Activated CD8-positive, alpha-beta memory T cell treated with anti-CD3 and anti-CD28 coated beads, Interleukin-2, amount 10 ng/mL, durations not matched to agents 7 days and 5 days (primary cell): ENCODE results near the gene FOXL1. TPM values are rescaled to one million over a fixed set of nuclear protein-coding genes. Genes with fewer than 3 reads are reported as not detected.
"Not testable (repeated sequence)": the region's sequence is repeated elsewhere in the genome, so short reads cannot be mapped to it uniquely, and the experiment has no call there.

Experiments used
- ATAC-seq: fragments of 150-1000 bp; cut with Tn5 transposase; one replicate; pipeline ENCODE4 v1.10.0; 2021; ENCODE audit warnings: moderate library complexity
- CTCF ChIA-PET: fragments of 350-600 bp; sonication (Branson Sonifier 250); formaldehyde crosslinking; loops from one replicate; lab custom pipeline; 2021; ENCODE audit warnings: antibody characterized with exemption; lab: Charles Lee
- DNase-seq: peaks from one replicate; pipeline ENCODE4 v3.0.0-alpha.2; 2020
- H3K27ac Mint-ChIP-seq: one replicate; pipeline ENCODE4 v1.8.0; 2021; ENCODE audit warnings: mild to moderate bottlenecking, mixed read lengths
- H3K27me3 Mint-ChIP-seq: one replicate; pipeline ENCODE4 v1.8.0; 2021; ENCODE audit warnings: mixed read lengths
- H3K36me3 Mint-ChIP-seq: one replicate; pipeline ENCODE4 v1.8.0; 2021; ENCODE audit warnings: mild to moderate bottlenecking, mixed read lengths
- H3K4me1 Mint-ChIP-seq: one replicate; pipeline ENCODE4 v1.8.0; 2021; ENCODE audit warnings: mixed read lengths
- H3K4me3 Mint-ChIP-seq: one replicate; pipeline ENCODE4 v1.8.0; 2021; ENCODE audit warnings: mild to moderate bottlenecking, moderate library complexity, mixed read lengths
- H3K9me3 Mint-ChIP-seq: one replicate; pipeline ENCODE4 v1.8.0; 2022; ENCODE audit warnings: low read depth, mixed read lengths
- total RNA-seq, 2 experiments: library from RNA; stranded (reverse); gene quantifications; one replicate each; pipeline ENCODE4 v1.2.3, GENCODE V29; 2021

FOXL1 gene
- total RNA-seq, 2 experiments from 2014 or later: not detected

DNA sequence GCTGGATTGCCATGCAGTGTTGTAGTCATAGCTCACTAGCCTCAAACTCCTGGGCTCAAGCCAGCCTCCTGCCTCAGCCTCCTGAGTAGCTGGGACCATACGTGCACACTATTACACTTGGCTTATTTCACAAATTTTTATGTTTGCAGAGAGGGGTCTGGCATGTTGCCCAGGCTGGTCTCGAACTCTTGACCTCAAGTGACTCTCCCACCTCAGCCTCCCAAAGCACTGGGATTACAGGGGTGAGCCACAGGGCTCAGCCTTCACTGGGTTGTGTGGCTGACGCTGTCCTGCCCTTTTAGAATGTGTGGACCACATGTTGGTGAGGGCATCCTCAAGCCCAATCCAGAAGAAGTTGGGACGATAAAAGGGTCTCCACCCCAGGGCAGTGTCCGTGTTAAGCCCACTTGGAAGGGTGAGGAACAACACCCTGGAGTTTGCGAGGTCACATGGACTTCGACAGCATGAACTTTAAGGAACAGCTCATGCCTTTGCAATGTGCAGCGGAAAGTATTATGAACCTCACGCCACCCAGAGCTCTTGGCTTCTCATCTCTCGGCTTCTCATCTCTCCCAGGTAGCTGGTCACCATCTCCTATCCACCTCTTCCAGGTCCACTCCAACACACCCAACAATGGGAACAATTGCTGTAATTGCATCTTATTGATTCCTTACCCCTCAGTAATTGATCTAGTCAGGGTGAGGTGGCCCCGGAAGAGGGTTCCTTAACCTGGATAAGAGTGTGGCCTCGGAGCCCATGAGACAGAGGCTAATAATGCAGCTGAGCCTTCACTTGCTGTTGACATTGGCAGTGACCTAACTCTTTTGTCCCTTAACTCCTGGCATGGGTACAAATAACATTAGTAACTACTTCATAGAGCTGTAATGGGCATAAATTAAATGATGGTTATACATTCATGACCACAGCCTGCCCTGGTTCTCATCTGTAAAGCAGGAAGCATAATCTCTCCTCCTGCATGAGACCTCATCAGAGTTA is 6.7 kb downstream of the FOXL1 start:
- DNase-seq: no peak
- Mint-ChIP-seq H3K4me1 (no peaks in the 10 kb centered on the region), H3K9me3 (no peaks in the 10 kb centered on the region), H3K4me3 (no peak overlapping the region), H3K27me3 (peaks cover 25% of the 10 kb centered on the region), H3K27ac (no peak overlapping the region), H3K36me3 (no peaks in the 10 kb centered on the region)
- CTCF ChIA-PET: interaction anchor here (1.0 to 1.3 kb wide), 3 partner anchors 20 to 289 kb away, joined by 3 read pairs; no protein-coding TSS in a partner anchor
- ATAC-seq: no peak

DNA sequence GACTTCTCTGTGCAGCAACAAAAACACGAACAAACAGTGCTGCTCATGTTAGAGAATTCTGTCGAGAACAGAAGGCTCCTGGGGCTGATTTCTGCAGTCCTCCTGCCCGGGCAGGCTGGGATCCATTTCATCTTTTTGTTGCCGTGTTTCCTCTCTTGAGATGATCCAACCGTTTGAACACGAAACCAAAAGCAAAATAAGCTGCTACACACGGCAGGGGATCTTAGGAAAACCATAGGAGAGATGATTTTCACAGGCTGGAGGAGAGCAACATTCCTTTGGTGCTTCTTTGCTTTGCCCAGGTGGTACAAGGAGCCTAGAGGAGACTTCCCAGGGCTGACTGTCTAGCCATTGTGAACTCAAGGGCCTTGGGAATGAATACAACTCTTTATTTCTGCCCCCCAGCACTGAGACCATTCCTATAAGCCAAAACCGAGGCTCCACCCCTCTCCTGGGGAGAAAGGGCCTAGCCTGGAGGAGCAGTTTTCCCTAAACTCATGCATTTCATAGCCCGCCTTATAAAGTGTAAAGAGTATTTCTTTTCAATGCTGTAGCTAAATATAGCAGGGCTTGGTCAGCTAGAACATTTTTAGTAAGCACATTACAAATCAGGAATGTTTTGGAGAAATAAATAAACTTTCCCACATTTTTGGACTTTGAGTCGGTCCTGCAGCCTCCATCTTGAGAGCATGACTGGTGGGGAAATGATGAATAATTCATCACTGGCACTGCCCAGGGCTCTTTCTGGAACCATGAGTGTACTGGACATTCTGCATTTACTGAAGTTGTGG is 7.7 kb downstream of the FOXL1 start:
- H3K36me3 Mint-ChIP-seq: no peaks in the 10 kb centered on the region
- H3K4me3 Mint-ChIP-seq: no peak overlapping the region
- ATAC-seq (no peak), DNase-seq (no peak)
- H3K4me1 Mint-ChIP-seq: no peaks in the 10 kb centered on the region
- H3K9me3 Mint-ChIP-seq: no peaks in the 10 kb centered on the region
- H3K27ac Mint-ChIP-seq: no peak overlapping the region
- CTCF ChIA-PET: interaction anchor here (1.3 kb wide), 1 partner anchor 288 kb away, joined by 3 read pairs; no protein-coding TSS in a partner anchor
- H3K27me3 Mint-ChIP-seq: peaks cover 16% of the 10 kb centered on the region

DNA sequence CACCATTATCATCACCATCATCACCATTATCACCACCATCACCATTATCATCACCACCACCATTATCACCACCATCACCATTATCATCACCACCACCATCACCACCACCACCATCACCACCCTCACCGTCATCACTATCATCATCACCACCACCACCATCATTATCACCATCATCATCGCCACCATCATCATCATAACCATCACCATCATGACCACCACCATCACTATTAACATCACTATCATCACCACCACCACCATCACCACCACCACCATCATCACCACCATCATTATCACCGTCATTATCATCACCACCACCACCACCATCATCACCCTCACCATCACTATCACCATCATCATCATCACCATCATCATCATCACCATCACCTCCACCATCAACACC is 9.1 kb downstream of the FOXL1 start:
- ATAC-seq (no peak), DNase-seq (no peak)
- H3K4me3 Mint-ChIP-seq: no peak overlapping the region
- H3K36me3 Mint-ChIP-seq: no peaks in the 10 kb centered on the region
- CTCF ChIA-PET: no interaction called here
- peaks cover 11% of the 10 kb centered on the region for H3K27me3 Mint-ChIP-seq
- H3K27ac Mint-ChIP-seq: no peak overlapping the region
- H3K9me3 Mint-ChIP-seq: no peaks in the 10 kb centered on the region
- H3K4me1 Mint-ChIP-seq: no peaks in the 10 kb centered on the region

DNA sequence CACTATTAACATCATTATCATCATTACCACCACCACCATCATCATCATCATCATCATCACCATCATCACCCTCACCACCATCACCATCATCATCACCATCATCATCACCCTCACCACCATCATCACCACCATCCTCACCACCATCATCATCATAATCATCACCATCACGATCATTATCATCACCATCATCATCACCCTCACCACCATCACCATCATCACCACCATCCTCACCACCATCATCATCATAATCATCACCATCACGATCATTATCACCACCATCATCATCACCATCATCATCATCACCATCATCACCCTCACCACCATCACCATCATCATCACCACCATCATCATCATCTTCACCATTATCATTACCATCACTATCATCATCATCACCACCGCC is 9.6 kb downstream of the FOXL1 start:
- CTCF ChIA-PET, H3K9me3 Mint-ChIP-seq, DNase-seq: not testable (repeated sequence)

DNA sequence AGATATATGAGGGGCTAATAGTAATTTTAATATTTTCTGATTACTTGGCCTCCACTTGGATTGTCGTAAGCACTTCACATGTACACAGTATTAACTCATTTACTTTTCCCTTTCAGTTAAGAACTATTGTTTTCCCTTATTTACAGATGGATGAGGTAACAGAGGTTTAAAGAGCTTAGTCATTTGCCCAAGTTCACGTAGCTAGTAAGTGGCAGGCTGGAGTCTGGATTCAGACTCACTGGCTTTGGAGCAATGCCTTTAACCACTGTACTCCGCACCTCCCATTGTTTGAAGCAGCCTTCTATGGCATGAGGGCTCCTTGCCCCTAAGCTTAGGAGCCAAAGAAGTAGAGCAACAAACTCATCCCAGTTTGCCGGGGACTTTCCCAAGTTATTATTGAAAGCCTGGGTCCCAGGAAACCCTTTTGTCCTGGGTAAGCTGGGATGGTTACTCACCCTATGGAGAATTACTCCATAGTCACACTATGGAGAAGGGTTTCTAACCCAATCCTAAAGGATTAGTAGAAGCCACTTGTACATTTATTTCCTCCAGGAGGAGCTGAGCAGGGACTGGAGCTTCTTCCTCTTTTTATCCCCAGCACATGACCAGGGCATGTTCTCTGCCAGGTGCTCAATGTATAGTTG is 12.3 kb downstream of the FOXL1 start:
- Mint-ChIP-seq H3K9me3 (no peaks in the 10 kb centered on the region), H3K4me3 (no peak overlapping the region), H3K36me3 (no peaks in the 10 kb centered on the region), H3K27ac (no peak overlapping the region), H3K4me1 (no peaks in the 10 kb centered on the region), H3K27me3 (peaks cover 16% of the 10 kb centered on the region)
- CTCF ChIA-PET: no interaction called here
- no peak for ATAC-seq
- DNase-seq: no peak

More for the DNA sequence above, 9.6 kb downstream of the FOXL1 start:
- not testable (repeated sequence) for H3K4me3 Mint-ChIP-seq, H3K36me3 Mint-ChIP-seq, ATAC-seq, H3K27ac Mint-ChIP-seq, H3K4me1 Mint-ChIP-seq
- H3K27me3 Mint-ChIP-seq: peaks cover 10% of the 10 kb centered on the region

DNA sequence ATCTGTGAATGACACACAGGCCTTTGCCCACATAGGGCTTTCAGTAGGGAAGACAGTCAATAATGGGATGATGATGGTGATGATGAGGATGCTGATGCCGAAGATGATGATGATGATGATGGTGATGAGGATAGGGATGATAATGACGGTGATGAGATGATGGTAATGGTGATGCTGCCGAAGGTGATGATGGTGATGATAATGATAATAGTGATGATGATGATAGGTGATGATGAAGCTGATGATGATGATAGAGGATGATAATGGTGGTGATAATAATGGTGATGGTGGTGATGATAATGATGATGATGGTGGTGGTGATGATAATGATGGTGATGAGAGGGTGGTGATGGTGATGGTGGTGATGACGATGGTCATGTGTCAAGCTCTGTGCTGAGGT is 12.9 kb downstream of the FOXL1 start:
- ATAC-seq: no peak

DNA sequence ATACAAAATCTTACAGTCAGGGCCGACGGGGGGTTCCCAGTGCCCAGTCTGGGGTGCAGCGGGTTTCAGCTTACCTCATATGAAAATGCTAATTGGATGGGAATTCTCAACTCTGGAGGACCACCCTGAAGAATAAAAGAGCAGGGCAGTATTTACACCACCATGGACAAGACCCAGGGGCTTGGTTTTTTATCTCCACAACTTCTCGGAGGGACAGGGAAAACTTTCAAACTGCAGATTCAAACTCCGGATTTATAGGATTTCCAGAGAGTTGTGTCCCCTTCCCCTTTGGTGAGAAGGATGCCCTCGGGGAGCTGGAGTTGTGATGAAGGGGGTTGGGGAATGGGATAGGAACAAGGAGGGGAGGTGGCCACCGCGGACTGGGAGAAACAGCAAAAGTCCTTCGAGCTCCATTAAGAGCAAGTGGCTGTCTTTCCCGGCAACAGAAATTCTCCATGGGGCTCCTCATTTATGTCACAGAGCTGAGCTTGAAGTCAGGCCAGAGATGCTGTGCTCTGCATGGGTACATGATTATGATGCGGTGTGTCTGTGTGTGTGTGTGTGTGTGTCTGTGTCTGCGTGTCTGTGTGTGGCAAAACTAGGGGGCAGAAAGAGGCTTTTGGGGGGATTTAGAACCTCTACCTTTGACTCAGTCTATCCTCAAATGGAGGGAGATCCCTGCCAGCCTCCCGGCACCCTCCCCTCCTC is 15.7 kb downstream of the FOXL1 start:
- ATAC-seq: no peak
- no peaks in the 10 kb centered on the region for H3K36me3 Mint-ChIP-seq
- H3K9me3 Mint-ChIP-seq: no peaks in the 10 kb centered on the region
- no peak overlapping the region for H3K4me3 Mint-ChIP-seq
- DNase-seq: no peak
- peaks cover 26% of the 10 kb centered on the region for H3K27me3 Mint-ChIP-seq
- no peaks in the 10 kb centered on the region for H3K4me1 Mint-ChIP-seq
- no peak overlapping the region for H3K27ac Mint-ChIP-seq
- CTCF ChIA-PET: interaction anchor here (1.6 kb wide), 1 partner anchor 9 kb away, joined by 3 read pairs; no protein-coding TSS in a partner anchor

More for the DNA sequence above, 12.9 kb downstream of the FOXL1 start:
- no peak overlapping the region for H3K27ac Mint-ChIP-seq
- no peaks in the 10 kb centered on the region for H3K9me3 Mint-ChIP-seq
- CTCF ChIA-PET: no interaction called here
- peaks cover 16% of the 10 kb centered on the region for H3K27me3 Mint-ChIP-seq
- no peaks in the 10 kb centered on the region for H3K36me3 Mint-ChIP-seq
- no peak for DNase-seq
- no peak overlapping the region for H3K4me3 Mint-ChIP-seq
- H3K4me1 Mint-ChIP-seq: no peaks in the 10 kb centered on the region

DNA sequence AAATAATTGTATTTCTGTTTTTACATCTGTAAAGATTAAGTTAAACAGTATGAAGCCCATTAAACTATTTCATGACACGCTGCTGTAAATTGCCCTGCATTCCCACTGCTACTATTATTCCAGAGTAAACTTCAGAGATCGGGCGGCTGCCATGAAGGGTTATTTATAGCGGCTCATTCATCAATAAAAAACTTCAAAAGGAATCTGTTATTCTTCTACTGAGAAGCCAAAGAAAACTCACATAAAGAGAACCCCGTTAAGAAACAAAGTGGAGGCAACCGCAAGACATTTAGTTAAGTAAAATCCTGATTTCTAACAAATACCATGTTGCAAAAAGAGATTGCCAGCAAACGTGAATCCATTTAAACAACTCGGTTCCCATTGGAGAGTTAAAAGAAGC is 16.4 kb downstream of the FOXL1 start:
- Mint-ChIP-seq H3K4me1 (no peaks in the 10 kb centered on the region), H3K4me3 (no peak overlapping the region), H3K9me3 (no peaks in the 10 kb centered on the region), H3K27me3 (peaks cover 29% of the 10 kb centered on the region), H3K27ac (no peak overlapping the region), H3K36me3 (no peaks in the 10 kb centered on the region)
- DNase-seq: no peak
- CTCF ChIA-PET: no interaction called here
- ATAC-seq: no peak

DNA sequence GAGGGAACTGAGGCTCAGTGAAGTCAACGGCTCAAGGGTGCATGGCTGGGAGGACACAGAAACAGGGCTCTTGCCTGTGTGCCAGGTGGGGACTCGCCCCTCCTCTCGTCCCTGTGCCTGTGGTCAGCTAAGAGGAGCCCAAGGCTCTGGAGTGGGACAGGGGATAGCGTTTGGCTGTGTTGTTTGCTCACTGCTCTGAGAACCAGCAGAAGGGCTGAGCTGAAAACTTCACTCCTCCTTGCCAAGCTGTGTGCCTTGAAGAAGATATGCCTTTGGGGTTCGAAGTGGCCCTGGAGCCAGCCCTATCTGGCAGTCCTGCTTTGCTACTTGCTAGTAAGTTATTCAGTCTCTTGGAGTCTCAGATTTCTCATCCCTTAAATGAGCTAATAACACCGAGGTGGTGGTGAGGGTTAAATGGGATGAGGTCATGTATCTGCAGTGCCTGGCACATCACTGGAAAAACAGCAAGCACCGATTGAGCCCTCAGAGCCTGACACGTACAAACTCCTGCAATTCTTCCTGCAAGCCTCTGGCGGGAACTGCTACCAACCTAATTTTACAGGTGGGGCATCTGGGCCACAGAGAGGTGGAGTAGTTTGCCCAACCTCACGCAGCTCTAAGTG is 17.7 kb downstream of the FOXL1 start:
- Mint-ChIP-seq H3K36me3 (no peaks in the 10 kb centered on the region), H3K27me3 (peaks cover 38% of the 10 kb centered on the region), H3K4me3 (no peak overlapping the region), H3K4me1 (no peaks in the 10 kb centered on the region), H3K9me3 (no peaks in the 10 kb centered on the region), H3K27ac (no peak overlapping the region)
- DNase-seq (no peak), ATAC-seq (no peak)
- CTCF ChIA-PET: no interaction called here

DNA sequence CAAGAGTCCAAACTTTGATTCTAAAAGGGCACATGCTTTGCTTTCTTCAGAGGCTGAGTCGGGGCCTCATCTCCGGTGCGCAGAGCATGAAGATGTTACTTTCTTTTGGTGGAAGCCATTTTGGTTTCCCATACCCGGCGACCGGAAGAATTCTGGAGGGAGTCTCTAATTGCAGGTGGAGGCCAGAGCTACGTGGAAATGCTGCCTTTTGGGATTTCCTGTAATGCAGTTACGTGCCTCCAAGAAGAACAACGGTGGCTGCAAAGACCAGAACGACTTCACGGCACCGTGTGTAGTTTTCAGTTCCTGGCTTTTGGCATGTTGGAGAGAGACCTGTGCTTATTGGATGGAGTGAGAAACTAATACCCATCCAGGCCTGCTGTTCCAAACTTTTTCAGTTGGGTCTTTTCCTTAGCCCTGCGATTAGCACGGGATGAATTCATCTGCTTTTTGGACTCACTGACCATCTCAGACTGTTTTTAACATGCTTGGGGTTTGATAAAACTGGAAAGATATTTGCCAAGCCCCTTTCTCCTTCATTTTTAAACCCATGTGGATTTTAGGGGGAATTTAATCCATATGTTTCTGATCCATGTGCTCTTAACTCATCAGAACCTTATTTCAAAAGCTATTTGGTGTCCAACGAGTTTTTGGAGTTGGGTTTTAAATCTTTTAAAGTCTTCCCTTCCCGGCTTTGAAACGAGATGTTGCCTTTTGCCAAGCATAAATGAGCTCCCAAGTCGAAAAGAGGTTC is 19.0 kb downstream of the FOXL1 start:
- CTCF ChIA-PET: interaction anchor here (0.7 kb wide), 1 partner anchor 21 kb away, joined by 3 read pairs; no protein-coding TSS in a partner anchor
- peaks cover 39% of the 10 kb centered on the region for H3K27me3 Mint-ChIP-seq
- H3K4me1 Mint-ChIP-seq: no peaks in the 10 kb centered on the region
- DNase-seq (no peak), ATAC-seq (no peak)
- H3K9me3 Mint-ChIP-seq: no peaks in the 10 kb centered on the region
- no peak overlapping the region for H3K4me3 Mint-ChIP-seq
- H3K36me3 Mint-ChIP-seq: no peaks in the 10 kb centered on the region
- no peak overlapping the region for H3K27ac Mint-ChIP-seq

DNA sequence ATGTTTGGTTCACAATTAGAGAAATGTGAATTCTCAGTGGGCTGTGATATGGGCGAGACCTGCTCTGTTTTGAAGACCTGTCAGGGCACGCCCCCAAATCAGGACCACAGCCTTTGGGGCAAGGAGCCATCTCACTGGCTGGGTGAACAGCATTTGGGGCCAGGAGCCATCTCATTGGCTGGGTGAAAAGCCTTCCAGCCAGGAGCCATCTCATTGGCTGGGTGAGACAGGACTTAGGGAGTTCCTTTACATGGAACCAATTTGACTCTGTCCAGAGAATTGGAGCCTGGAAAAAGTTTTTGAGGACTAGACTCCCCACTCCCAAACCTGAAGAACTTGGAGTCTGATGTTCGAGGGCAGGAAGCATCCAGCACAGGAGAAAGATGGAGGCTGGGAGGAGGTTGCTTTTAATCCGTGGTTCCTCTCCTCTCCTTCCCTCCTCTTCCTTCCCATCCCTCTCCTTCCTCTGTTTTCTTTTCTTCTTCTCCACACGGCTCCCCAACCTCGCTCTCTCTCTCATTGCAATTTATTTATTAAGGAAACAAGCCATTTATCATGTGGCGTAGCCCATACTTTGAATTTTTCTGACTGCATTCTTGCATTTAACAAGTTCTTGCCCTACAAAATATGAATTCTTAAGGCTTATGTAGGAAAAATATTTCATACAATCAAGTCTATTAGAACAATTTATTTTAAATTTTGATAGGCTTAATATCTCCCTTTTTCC is 19.7 kb downstream of the FOXL1 start:
- ATAC-seq: no peak
- CTCF ChIA-PET: interaction anchor here (0.7 kb wide), 1 partner anchor 22 kb away, joined by 3 read pairs; no protein-coding TSS in a partner anchor

More for the DNA sequence above, 19.7 kb downstream of the FOXL1 start:
- no peaks in the 10 kb centered on the region for H3K9me3 Mint-ChIP-seq
- no peak overlapping the region for H3K4me3 Mint-ChIP-seq
- no peak for DNase-seq
- no peak overlapping the region for H3K27ac Mint-ChIP-seq
- H3K36me3 Mint-ChIP-seq: no peaks in the 10 kb centered on the region
- peaks cover 40% of the 10 kb centered on the region for H3K27me3 Mint-ChIP-seq
- H3K4me1 Mint-ChIP-seq: no peaks in the 10 kb centered on the region
